Kidney epithelial cell (primary cell): ENCODE results near the gene CD74. TPM values are rescaled to one million over a fixed set of nuclear protein-coding genes. Genes with fewer than 3 reads are reported as not detected.

ENCODE experiments used
- DNase-seq: peaks from one replicate; pipeline ENCODE4 v3.0.0-alpha.2; 2010; ENCODE audit warnings: low read depth
- H3K27me3 ChIP-seq: 2 replicates; pipeline ENCODE4 v1.6.0; 2011; ENCODE audit warnings: low read length; ENCODE audit not compliant: control insufficient read depth, insufficient read depth
- H3K36me3 ChIP-seq: 2 replicates; pipeline ENCODE4 v1.5.1; 2011; ENCODE audit warnings: low read length; ENCODE audit not compliant: control insufficient read depth, insufficient read depth
- H3K4me3 ChIP-seq: 2 replicates; pipeline ENCODE4 v1.5.1; 2011; ENCODE audit warnings: low read depth, mild to moderate bottlenecking, control low read depth, low read length
- total RNA-seq: library from RNA; depleted of rRNA; stranded (reverse); fragments of >200 nt; gene quantifications from 2 replicates; pipeline ENCODE4 v1.2.3, GENCODE V29; 2015
- TF ChIP-seq, protein P1 (sequence below): IDR thresholded peaks from 2 replicates; pipeline ENCODE4 v1.5.1; 2011; ENCODE audit warnings: mild to moderate bottlenecking, moderate library complexity, low read length, control low read depth, inconsistent platforms; ENCODE audit not compliant: insufficient read depth, poor library complexity, severe bottlenecking

The CD74 gene
- total RNA-seq, 1 donor from 2014 or later: 119 TPM

DNA sequence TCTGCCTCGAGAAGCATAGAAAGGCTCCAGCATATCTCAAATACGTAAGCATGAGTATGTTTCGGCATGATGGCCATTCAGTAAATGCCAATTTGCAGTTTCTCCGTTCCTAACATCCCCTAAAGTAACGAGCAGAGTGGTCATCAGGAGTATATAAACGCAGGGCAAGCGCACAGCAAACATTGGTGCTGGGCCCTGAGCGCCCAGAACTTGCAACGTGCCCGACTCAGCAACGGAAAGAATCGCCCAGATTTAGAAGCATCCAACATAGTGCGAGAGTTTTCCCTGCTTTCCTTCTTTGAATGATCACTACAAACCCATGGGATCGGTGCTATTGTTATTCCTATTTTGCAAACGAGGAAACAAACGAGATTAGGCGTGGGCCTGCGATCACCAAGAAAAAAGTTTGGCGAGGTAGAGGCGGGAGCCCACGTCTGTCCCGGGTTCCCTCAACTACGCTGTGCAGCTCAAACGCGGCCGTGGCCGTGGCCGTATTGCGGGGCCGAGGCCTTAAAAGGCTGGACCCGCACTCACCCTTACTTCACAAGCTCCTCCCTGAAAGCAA, 36.3 kb upstream of the CD74 start:
- no peak for DNase-seq
- TF ChIP-seq, protein P1, sequence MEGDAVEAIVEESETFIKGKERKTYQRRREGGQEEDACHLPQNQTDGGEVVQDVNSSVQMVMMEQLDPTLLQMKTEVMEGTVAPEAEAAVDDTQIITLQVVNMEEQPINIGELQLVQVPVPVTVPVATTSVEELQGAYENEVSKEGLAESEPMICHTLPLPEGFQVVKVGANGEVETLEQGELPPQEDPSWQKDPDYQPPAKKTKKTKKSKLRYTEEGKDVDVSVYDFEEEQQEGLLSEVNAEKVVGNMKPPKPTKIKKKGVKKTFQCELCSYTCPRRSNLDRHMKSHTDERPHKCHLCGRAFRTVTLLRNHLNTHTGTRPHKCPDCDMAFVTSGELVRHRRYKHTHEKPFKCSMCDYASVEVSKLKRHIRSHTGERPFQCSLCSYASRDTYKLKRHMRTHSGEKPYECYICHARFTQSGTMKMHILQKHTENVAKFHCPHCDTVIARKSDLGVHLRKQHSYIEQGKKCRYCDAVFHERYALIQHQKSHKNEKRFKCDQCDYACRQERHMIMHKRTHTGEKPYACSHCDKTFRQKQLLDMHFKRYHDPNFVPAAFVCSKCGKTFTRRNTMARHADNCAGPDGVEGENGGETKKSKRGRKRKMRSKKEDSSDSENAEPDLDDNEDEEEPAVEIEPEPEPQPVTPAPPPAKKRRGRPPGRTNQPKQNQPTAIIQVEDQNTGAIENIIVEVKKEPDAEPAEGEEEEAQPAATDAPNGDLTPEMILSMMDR: no peak
- Histone ChIP-seq H3K4me3 (peak overlapping the region; percentile 81), H3K27me3 (no peaks in the 10 kb centered on the region), H3K36me3 (peaks cover 6% of the 10 kb centered on the region)

DNA sequence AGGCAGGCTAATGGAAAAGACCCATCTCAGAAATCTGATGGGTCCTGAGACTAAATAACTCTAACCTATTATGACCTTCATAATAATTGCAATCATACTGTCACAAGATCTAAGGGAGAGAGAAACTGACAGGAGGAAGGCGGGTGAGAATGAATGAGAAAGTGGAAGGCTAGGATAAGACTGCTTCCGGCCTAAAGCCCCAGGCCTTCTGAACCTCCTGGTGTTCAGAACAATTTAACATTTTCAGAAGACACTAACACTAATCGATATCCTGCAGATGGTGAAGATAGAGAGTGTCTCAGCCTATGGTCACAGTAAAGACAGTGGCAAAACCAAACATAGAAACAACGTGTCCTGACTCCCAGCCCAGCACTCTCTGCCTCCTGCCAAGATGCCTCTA, 35.6 kb upstream of the CD74 start:
- H3K36me3 ChIP-seq: peaks cover 9% of the 10 kb centered on the region

DNA sequence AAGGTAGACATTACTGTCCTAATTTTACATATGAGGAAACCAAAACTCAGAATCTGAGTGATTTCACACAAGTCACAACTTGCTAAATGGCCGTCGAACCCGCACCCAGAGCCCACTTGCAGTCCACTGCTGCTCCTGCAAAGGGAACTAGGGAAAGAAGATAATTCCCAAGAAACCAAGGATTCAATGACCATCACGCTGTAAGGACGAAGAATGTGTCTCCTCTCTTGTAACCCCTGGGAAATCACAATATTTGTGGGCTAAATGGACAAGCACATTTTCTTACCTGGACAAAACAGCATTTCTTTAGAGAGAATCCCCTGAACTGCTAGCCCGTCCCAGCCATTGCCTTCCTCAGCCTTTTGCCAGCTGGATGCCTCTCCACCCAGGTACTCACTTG, 34.5 kb upstream of the CD74 start:
- Histone ChIP-seq H3K36me3 (peaks cover 9% of the 10 kb centered on the region), H3K4me3 (no peak overlapping the region)

More for the DNA sequence above, 35.6 kb upstream of the CD74 start:
- TF ChIP-seq, protein P1: no peak
- DNase-seq: no peak
- no peaks in the 10 kb centered on the region for H3K27me3 ChIP-seq
- H3K4me3 ChIP-seq: peak overlapping the region; percentile 81

DNA sequence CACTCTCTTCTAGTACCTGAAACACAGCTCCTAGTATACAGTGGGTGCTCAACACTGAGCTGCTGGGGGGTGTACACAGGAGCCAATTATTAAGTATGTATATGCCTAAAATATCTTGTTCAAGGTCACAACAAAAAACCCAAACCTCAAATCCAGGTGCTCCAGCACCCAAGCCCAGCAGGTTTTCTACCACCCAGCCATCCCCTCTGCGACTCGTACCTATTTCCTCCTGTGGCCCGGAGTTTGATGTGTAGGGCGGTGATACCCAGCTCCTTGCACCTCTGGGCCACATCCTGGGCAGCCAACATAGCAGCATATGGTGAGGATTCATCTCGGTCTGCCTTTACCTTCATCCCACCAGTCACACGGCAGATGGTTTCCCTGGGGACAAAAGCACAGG, 33.9 kb upstream of the CD74 start:
- no peak overlapping the region for H3K4me3 ChIP-seq
- no peak for DNase-seq
- TF ChIP-seq, protein P1: no peak
- H3K27me3 ChIP-seq: no peaks in the 10 kb centered on the region
- H3K36me3 ChIP-seq: peaks cover 9% of the 10 kb centered on the region

More for the DNA sequence above, 34.5 kb upstream of the CD74 start:
- no peaks in the 10 kb centered on the region for H3K27me3 ChIP-seq
- no peak for DNase-seq
- TF ChIP-seq, protein P1: no peak

DNA sequence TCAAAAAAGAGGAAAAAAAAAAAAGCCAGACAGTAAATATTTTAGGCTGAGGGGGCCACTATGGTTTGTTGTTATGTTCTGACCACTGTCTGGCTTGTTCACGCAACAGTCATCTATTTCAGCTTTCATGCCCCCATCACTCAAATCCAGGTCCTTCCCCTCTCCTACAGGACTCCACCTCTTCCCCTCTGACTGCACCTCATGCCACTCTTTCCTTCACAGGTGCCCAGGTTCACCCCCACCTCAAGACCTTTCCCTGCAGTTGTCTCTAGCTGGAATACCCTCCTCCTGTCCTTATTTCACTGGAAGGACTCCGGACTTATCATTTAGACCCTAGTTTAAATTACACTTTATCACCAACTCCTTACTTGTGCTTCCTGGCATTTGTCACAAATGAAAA, 33.4 kb upstream of the CD74 start:
- Histone ChIP-seq H3K36me3 (peaks cover 9% of the 10 kb centered on the region), H3K4me3 (no peak overlapping the region), H3K27me3 (no peaks in the 10 kb centered on the region)
- TF ChIP-seq, protein P1: no peak
- no peak for DNase-seq

DNA sequence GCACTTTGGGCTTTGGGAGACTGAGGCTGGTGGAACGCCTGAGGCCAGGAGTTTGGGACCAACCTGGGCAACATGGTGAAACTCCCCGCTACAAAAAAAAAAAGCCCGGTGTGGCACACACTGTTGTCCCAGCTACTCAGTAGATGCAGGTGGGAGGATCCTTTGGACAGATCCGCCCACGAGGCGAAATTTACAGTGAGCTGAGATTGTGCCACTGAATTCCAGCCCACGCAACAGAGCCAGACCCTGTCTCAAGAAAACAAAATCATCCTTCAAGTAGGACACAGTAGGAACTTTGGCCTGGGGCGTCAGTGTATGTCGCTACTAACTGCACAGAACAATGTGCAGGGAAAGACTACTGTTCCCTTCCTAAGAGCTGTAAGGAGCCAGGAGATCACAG, 32.1 kb upstream of the CD74 start:
- no peak overlapping the region for H3K4me3 ChIP-seq
- DNase-seq: no peak
- H3K36me3 ChIP-seq: peaks cover 9% of the 10 kb centered on the region
- no peaks in the 10 kb centered on the region for H3K27me3 ChIP-seq
- TF ChIP-seq, protein P1: no peak
